HG03521 (cell line): ENCODE data around the gene SHC3.

Experiments
- ATAC-seq: cut with Tn5 transposase; IDR thresholded peaks from one replicate; pipeline ENCODE4 v1.9.1; 2021; ENCODE audit warnings: mild to moderate bottlenecking, moderate library complexity; ENCODE audit not compliant: unreplicated experiment

SHC3 gene

GRCh38 chr9:89187541-89187940 lies 8.9 kb upstream of the SHC3 start:
- ATAC-seq, result no peak

DNA sequence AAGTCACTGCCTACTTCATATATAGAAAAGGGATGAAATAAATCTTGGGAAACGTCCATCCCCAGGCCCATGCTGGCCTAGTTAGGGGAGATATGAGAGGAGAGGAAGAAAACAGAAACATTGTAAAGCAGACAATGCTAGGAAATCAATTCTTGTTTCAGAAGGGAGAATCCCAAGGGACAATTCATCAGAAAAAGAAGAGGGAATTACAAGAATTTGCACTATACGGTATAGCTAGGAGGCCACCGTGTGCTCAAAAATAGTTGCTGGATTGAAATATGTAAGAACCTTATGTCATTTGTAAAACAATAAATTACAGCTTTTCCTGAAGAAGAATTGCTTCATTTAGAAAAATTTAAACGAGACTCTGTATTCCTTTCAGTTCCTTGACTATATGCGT lies 8.3 kb upstream of the SHC3 start:
- ATAC-seq, result no peak

- ATAC-seq, result no peak
These were observed 7.4 kb upstream of the SHC3 start for GRCh38 chr9:89185980-89186379.

- no peak for ATAC-seq
These were observed 4.5 kb upstream of the SHC3 start for GRCh38 chr9:89183146-89183545.

- ATAC-seq, result no peak
These were observed 3.8 kb upstream of the SHC3 start for GRCh38 chr9:89182369-89182768.

GRCh38 chr9:89179895-89180734 lies 1.5 kb upstream of the SHC3 start:
- no peak for ATAC-seq

- ATAC-seq, result no peak
These were observed 899 bp upstream of the SHC3 start for GRCh38 chr9:89179540-89179894.

- no peak for ATAC-seq
These were observed 367 bp upstream of the SHC3 start for GRCh38 chr9:89178830-89179539.

DNA sequence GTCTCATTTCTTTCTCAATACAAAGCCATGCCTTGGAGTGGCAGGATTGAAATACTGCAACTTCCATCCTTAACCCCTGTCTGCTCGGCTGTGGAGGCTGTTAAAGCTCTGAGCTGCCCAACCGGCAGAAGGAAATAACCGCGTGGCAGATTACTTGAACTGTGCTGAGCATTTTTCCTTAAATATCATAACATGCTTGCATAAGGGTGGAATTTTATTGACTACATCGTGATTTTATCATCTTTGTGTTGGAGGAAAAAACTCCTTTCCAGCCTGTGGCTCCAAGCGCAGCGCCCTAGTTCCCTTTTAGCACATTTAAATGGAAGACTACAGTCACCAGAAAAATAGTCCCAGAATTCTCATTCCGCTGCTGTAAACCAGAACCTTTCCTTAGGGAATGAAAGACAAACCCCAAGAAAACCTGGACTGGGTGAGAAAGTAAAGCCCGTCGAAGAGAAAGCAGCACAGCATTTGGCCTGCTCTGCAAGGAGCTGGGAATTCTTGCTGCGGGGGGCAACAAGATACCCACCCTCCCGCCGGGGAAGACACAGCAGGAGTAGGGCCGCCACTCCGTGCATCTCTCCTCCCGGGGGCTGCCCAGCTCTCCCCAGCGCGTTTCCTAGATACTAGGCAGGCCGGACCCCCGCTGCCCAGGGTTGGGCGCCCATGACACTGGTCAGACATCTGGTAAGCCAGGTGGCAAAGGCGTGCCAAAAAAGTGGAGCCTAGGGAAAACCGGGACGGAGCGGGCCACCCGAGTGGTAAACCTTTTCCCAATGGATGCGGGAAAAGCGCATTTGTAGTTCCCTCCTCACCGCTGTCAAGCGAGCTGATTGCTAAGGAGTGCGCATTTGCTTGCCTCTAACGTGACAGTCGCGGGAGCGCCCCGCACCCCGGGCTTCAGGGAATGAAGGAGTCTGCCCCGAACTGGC lies 1.3 kb downstream of the SHC3 start:
- ATAC-seq, result no peak

DNA sequence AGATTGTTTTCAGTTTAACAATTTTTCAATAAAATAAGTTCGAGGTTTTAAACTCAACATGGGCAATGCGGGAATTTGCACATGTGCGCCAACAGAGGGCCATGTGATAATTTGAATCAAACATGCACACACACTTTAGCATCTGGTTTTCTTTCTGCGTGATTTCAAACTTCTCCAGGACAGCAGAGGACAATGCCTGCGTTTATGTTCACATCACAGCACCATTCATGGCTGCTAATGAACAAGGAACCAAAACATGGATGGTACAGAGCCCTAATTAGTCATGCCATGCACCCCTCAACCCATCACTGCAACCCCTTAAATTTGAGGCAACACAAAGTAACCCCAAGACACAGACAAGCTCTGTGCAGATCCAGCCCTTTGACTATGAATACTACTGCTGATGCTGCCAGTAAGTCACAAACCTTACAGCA lies 2.8 kb downstream of the SHC3 start:
- ATAC-seq, result no peak

DNA sequence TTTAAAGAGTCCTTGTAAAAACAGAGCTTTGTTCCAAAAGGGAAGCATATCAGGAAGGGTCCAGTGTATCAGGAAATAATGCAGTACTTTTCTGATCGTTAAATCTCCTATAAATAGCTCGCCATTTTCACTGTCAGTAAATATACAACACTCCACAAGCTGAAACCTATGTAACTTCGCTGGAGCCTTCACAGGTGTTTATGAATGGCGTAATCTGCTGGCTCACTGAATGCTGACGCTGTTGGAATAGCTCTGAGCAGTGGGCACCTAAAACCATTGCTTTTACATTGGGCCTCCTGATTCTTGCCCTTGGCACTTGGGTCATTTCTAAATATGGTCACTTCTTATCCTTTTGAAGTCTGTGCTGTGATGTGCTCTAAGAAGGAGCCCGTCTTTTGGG lies 4.3 kb downstream of the SHC3 start:
- ATAC-seq, result no peak

GRCh38 chr9:89173072-89173471 lies 5.5 kb downstream of the SHC3 start:
- no peak for ATAC-seq

- ATAC-seq, result no peak
These were observed 6.2 kb downstream of the SHC3 start for GRCh38 chr9:89172398-89172797.

DNA sequence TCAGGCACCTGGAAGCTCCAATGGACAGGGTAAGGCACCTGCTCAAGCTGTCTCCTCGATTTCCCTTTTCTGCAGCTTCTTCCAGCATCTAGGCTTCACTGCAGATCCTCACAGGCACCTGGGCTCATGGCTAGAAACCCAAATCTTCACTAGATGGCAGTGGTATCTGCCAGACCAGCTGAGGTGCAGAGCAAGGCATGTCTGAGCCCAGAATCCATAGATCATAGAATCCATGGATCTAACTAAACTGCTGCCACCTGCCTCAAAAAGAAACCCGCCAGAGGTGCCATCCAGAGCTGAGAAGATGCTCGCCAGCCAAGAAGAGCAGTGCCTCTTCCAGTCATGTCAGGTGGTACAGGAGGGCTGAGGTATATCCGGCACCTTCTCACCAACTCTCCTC lies 6.9 kb downstream of the SHC3 start:
- ATAC-seq, result no peak

- ATAC-seq, result no peak
These were observed 7.4 kb downstream of the SHC3 start for GRCh38 chr9:89171231-89171630.

GRCh38 chr9:89168901-89169813 lies 9.5 kb downstream of the SHC3 start:
- no peak for ATAC-seq

- ATAC-seq, result no peak
These were observed 10.8 kb downstream of the SHC3 start for GRCh38 chr9:89167788-89168187.

- no peak for ATAC-seq
These were observed 11.8 kb downstream of the SHC3 start for GRCh38 chr9:89166852-89167251.

- ATAC-seq, result no peak
These were observed 12.7 kb downstream of the SHC3 start for GRCh38 chr9:89165880-89166279.

DNA sequence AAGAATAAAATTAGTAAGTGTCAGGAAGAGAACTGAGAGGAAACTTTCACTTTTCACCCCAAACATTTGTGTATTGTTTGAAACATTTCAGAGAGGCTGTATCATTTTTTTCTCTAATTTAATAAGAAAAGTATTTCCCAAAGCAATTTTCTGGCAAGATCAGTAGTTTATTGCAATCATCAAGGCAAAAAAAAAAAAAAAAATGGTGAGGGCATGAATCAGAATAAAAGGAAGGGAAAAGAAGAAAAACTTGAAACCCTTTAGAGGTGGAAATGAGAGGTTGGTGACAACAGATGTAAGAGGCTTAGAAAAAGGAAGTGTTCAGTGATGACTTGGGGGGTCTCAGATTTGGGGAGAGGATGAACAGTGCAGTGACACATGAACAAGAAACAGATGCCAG lies 13.3 kb downstream of the SHC3 start:
- no peak for ATAC-seq
